ENCODE data around the gene GAS2L1.

GRCh38 chr22:29351042-29351441 is 44.6 kb downstream of the GAS2L1 start:
- TF ChIP-seq CTCF (conservative IDR thresholded peaks at IDR 0.05; ENCODE audit: low read depth in 2 of 2), result no peak
- no peak for TF ChIP-seq EZH2phosphoT487 (IDR thresholded peaks at IDR 0.05; ENCODE audit: unreplicated experiment)
- TF ChIP-seq POLR2AphosphoS5 (IDR thresholded peaks at IDR 0.05; ENCODE audit: low read depth), result no peak
- no peak for TF ChIP-seq NANOG (IDR thresholded peaks at IDR 0.05; ENCODE audit: borderline replicate concordance)
- TF ChIP-seq STAT1 (IDR thresholded peaks at IDR 0.05; ENCODE audit: unreplicated experiment), result no peak
- TF ChIP-seq REST (IDR thresholded peaks at IDR 0.05; ENCODE audit: unreplicated experiment), result no peak
- TF ChIP-seq EZH2 (IDR thresholded peaks at IDR 0.05; ENCODE audit: low read depth, unreplicated experiment), result no peak
- no peak for TF ChIP-seq CREB1 (CRISPR knock-in tag; IDR thresholded peaks at IDR 0.05; ENCODE audit: low read depth)
- no peak for TF ChIP-seq ETS1 (IDR thresholded peaks at IDR 0.05)
- no peak for TF ChIP-seq JUNB (IDR thresholded peaks at IDR 0.05; ENCODE audit: unreplicated experiment)
- no peak for TF ChIP-seq ZNF462 (CRISPR knock-in tag; IDR thresholded peaks at IDR 0.05)
- TF ChIP-seq ZNF114 (CRISPR knock-in tag; IDR thresholded peaks at IDR 0.05), result no peak
- TF ChIP-seq ZNF331 (CRISPR knock-in tag; IDR thresholded peaks at IDR 0.05; ENCODE audit: low read depth), result no peak

All from GM23338 (cell line).